GM20431 (cell line): Measurements from ENCODE around the gene ANTXR1.
"Not testable (repeated sequence)": the region's sequence is repeated elsewhere in the genome, so short reads cannot be mapped to it uniquely, and the experiment has no call there.

Source experiments
- in situ Hi-C: fragments of 300-500 bp; cut with MseI, MboI; formaldehyde crosslinking; loops from one replicate; pipeline ENCODE4 v1.15.0; 2020; ENCODE audit warnings: low sequenced_read_pairs; ENCODE audit not compliant: unreplicated experiment

The ANTXR1 gene

DNA sequence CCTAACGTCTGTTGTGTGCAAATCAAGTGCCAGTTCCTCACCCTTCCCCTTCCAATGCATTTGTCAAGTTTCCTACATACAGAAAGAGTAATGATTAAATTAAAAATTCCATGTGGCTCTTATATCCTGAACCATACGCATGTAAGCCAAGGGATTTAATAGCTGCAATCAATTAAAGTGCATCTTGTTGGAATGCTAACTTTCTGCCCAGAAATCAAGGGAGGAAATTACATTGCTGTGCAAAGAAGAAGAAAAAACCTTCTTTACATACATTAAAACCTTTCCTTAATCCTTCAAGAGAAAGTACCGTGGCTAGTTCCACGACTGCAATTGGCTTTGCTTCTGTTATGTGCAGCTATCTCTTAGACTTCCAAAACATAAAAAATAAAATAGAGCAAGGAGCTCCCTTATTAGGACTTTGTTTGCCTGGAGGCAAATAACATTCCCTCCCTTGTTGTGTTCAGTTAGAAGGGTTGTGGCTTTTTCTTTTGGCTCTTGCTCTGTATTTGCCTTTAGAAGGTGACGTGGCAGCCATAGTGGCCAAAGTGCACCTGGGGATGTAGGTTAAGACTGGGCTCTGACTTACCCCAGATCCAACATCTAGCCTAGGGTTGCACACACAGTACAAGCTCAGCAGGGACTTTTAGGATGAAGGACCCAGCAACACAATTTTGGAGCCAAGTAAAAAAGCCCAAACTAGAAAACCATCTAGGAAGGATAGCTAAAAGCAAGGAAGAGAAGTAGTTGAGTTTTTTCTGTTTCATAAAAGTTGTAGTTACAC lies 158.3 kb downstream of the ANTXR1 start:
- in situ Hi-C loops = no loop called here

DNA sequence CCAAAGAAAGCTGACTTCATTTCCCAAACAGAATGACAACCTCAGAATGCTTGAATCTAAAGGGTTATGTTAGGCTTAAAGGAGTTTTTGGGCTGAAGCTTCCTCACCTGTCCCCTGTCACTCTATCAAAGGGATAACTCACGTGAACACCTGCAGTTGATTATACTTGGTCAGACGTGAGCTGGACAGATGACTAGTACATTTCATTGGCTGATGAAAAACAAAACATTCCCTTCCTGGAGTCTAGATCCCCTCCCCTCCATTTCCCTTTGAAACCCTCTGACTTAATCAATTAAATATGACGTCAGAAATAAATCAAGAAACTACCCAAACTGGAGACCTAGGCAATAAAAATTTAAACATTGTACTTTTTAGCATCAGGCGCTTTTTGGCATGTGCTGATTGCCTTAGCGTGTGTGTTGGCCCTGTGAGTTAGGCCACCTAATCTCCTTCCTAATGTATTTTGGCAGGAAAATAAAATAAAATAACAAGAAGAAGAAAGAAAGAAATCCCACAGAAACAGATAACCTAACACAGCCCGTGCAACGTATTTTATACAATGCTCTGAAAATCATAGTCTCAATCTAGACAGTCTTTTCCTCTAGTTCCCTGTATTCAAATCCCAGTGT lies 159.0 kb downstream of the ANTXR1 start:
- in situ Hi-C loops = no loop called here

DNA sequence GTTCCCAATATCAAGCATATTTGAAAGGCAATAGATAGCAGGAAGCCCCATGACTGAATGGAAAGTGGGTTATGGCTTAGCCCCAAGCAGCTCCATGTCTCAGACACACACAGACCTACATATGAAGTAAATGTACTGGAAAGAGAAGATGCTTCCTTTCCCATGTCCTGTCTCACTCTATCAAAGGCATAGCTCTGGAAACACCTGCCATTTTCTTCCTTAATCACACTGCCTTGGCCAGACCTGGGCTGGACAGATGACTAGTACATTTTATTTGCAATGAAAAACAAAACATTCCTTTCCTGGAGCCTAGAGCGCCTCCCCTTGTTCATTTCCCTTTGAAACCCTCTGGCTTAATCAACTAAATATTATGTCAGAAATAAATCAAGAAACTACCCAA lies 160.7 kb downstream of the ANTXR1 start:
- in situ Hi-C loops = no loop called here

DNA sequence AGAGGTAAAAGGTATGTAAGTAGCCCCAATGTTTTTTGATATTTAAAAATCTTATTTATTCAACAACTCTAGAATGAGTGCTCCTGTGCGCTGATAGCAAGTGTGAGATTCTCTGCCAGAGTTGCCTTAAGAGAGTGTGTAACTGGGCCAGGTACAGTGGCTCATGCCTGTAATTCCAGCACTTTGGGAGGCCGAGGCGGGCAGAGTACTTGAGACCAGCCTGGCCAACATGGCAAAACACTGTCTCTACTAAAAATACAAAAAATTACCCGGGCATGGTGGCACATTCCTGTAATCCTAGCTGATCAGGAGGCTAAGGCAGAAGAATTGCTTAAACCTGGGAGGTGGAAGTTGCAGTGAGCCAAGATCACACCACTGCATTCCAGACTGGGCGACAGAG lies 161.2 kb downstream of the ANTXR1 start:
- in situ Hi-C loops = not testable (repeated sequence)

DNA sequence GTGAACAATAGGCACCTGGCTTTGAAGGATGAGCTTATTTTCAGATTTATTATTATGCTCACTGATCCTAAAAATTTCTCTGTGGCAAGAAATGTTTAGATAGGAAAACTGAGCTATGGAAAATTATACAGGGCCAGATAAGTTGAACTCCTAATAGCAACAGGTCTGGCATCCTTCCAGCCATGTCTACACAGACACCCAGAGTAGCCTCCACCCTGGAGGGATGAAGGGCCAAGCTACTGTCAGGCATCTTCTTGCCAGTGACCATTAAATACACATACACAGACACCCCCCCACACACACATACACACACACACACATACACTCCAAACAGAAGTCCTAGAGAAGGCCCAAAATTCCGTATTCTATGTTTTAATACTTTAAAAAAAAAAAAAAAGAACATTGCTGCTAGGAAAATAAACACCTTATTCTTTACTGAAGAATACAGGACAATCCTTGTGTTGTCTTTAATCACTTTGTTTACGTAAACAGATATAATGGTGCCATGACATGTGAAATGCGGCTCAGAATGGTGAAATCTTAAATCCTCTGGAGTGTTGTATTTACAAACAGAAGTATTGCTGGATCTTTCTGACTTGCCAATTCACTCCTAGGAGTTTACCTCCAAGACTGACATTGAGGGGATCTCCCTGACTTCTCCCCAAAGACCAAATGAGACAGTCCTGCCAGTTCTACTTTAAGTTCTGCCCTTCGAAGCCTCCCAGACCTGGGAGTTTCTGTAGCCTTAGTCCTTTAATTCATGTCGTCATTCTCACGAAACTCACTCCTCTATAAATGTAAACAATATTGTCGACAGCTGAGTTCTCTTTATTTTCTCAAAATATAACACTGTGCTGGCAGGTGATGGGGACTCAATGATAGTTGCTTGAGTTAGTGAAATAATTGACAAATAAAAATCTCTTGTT lies 163.1 kb downstream of the ANTXR1 start:
- in situ Hi-C loops = no loop called here

DNA sequence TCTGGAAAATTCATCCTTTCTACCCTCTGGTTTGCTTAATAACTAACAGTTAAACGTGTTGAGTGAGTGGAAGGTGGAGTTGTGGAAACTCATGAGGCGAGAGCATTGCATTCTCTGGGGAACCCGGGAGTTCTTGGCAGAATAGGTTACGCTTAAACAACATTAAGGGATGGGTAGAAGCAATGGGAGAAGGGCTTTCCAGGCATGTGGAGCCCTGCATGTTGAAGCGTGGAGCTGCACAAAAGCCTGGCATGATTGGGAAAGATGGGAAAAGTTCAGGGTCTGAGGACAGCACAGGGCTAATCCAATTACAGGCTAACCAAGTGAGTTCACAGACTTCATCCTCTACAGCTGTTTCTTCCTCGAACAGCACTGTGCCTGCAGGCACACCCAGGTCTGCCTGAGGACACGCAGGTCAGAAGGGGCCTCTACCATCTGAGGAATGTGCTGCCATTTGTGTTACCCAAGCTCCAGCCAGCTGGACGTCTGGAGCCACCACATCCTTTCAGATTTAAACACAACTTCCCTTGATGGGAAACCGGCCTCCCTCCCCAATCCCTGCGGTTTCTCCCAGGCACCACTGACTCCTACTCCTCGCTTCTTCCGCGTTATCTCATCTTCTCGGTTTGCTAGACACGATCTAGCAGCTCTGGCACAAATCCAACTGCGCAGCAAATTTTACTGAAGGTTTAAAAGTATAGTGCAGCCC lies 164.2 kb downstream of the ANTXR1 start:
- in situ Hi-C loops = no loop called here

DNA sequence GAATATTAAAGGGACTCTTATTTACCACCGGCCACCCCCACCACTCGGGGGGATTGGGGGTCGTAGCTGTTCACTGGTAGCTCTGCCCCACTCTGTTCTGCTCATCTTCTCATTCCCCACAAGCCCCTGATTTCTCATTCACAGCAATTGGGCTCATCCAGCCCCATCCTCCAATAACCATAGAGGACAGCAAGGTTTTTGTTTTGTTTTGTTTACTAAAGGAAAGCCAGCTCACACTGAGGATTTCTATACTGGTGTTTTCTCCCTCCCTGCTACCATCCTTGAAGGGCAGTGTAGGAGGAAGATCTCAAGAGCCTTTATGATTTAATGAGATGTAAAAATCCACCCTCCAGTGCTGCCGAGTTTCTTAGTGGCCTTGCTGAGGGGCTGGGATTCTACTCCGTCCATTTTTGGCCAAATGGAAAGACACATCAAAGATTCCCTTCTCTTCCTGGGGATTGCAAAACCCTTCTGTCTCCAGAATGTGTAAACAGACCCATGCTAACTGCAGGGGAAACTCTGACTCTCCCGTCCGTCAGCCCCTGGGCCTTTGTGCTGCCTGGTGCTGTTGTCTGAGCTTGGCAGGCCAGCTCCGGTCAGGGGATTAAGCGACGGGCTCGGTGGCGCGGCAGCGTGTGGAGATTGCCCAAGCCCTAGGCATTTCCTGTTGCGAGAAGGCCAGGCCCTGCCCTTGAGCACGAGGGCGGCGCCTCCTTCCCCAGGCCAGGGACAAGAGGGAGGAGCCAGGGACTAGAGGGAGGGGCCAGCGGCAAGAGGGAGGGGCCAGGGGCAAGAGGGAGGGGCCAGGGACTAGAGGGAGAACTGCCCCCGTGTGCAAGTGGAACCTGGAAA lies 165.0 kb downstream of the ANTXR1 start:
- in situ Hi-C loops = no loop called here

DNA sequence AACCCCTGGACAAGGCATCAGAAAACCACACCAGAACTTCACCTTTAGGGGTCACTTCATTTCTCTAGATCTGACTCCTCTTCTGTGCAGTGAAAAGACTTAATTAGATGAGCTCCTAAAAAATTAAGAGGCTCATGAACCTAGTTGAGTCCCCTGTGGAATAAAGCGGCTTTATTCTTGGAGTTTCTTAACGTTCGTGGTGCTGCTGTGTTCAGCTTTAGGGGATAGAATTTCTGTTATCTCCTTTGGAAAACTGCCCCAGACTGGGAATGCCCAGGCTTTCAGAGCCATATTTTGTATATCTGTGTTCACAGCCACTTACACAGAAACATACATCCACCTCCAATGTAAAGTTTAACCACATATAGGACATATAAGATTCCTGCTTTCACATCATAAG lies 165.8 kb downstream of the ANTXR1 start:
- in situ Hi-C loops = no loop called here

DNA sequence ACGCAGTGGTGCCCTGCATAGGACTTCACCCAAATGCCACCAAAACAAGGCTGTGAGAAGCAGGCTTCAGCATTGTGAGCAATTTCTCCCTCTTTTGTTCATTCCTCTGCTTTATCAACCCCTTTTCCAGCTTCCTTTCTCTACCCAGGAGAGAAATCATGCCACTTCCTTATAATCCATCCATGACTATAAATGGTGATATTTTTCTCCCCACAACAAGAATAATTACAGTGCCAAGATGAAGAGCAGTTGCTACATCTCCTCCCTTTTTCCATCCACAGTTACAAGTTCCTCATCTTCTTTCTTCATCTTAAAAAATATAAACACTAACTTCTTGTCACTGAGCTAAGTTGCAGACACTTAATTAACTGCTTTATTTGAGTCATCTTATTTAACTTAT lies 167.2 kb downstream of the ANTXR1 start:
- in situ Hi-C loops = no loop called here

DNA sequence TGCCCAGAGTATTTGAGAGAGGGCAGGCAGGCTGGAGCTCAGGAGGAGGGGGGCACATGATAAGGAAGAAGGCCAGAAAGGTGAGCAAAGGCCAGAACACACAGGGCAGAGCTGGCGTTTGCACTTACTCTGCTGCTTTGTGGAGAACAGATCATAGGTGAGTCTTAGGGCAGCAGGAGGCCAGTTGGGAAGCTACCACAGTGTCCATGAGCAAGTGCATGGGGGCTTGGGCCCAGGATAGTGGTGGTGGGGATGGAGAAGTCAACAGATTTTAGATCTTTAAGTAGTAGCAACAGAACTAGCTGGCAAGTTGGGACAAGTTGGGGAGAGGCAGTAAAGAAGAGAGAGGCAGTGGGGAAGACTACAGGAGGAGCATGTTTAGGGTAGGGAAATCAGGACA lies 168.0 kb downstream of the ANTXR1 start:
- in situ Hi-C loops = no loop called here

DNA sequence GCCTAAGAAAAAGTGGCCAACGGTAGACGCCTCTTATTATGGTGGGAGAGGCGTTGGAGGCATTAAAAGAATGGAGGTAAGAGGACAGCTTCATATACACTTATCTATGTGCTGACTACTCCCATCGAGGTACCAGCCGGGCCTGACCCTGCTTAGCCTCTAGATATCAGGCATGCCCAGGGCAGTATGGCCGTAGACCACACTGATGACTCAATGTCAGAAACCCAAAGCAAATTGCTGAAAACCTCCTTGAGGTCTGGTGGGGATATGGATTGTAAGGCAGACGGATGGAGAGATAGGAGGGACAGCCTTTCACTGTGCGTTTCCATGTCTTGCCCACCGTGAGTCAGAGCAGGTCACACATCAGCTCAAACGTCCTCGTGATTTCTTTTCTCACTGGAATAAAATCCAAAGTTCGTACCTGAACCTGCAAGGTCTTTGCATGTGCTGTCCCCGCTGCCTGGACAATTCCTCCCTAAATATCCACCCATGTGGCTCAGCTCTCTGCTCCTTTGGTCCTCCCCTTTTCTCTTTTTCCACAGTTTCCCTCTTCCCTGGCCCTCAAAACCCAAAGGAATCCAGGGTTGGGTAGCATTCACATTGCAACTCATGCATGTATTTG lies 168.9 kb downstream of the ANTXR1 start:
- in situ Hi-C loops = no loop called here

DNA sequence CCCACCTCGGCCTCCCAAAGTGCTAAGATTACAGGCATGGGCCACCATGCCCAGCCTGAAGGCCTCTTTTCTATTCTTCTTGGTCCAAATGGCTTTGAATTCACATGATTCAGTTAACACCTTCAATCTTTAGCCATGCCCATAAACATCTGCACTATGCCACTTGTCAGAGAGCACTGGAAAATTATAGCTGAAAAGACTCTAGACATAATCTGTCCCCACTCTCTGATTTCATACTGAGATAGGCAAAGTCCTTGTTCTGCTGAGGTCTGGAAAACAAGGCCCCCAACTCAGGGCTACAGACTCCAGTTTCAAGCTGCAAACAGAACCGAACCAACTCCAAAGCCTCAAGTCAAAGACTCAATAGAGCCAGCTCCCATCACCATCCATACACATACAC lies 170.7 kb downstream of the ANTXR1 start:
- in situ Hi-C loops = no loop called here

DNA sequence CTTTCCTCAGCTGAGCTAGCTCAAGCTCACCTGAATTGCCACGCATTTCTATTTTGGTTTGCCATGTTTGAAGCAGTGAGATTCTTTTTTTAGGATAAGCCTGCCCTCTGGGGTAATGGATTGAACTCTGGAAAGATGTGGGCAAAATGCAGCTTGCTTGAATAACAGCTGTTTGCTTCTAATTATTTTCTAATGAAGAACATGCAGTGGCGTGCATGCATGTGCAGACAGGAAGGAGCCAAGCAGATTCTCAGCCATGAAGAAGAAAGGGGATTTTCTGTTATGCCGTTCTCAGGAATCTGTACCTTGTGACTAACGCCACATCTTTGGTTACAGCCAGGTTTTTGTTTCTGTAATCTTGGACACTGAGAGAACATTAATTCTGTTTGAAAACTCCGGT lies 171.2 kb downstream of the ANTXR1 start:
- in situ Hi-C loops = no loop called here

DNA sequence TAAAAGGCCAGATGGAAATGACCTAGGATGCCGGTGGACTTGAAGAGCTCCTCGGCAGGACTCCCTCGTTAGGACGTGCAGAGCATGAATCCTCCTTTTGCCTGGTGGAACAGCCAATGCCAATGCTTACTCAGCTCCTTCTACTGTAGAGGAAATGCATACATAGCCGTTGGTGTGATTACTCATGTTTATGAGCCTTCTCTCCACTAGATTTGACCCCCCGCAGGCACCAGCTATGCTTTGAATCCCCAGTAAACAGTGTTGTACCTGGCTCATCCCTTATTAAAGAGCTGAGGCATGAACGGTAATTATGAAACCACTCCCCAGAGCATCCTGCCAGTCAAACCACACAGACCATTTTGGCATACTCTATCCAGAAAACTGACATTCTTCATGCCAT lies 172.8 kb downstream of the ANTXR1 start:
- in situ Hi-C loops = no loop called here

DNA sequence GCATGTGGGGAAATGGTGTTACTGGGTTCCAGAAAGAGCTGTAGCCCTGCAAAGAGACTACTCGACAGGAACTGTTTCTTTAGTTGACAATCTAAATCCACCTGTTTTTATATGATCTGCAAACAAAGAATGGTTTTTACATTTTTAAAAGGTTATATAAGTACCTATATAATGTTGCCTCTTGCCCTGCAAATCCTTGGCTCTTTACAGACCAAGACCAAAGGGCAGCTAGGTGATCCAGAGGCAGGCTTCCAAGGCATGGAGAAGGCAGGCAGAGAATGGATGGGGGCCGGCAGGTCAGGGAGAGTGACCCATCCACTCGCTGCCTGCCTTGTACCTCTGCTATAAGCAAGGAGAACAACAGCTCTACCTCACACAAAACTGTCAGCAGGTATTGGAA lies 173.6 kb downstream of the ANTXR1 start:
- in situ Hi-C loops = no loop called here

DNA sequence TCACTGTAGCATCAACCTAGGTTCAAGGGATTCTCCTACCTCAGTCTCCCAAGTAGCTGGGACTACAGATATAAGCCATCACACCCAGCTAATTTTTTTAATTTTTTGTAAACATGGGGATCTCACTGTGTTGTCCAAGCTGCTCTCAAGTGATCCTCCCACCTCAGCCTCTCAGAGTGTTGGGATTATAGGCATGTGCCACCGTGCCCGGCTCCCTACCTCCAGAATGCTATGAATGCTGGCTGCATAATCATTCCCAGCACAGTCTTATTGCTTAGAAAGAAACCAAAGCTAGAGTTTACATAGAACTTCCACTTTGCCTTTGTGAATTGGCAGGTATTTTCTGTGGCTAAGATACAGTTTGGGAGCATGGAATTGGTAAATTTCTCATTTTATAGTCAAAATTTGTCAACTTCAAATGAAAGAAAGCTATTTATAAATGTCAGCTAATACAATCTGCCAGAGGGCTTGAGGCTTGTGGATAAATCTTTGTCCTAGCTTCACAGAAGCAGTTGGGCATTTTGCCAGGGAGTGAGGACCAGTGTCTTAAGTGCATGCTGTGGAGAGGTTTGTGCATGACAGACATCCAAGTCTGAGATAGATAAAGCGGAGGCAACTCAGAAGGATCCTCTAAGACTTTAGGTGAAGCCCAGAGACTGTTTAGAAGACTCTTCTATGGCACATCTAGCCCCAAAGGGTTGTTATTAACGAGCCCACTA lies 175.4 kb downstream of the ANTXR1 start:
- in situ Hi-C loops = no loop called here

DNA sequence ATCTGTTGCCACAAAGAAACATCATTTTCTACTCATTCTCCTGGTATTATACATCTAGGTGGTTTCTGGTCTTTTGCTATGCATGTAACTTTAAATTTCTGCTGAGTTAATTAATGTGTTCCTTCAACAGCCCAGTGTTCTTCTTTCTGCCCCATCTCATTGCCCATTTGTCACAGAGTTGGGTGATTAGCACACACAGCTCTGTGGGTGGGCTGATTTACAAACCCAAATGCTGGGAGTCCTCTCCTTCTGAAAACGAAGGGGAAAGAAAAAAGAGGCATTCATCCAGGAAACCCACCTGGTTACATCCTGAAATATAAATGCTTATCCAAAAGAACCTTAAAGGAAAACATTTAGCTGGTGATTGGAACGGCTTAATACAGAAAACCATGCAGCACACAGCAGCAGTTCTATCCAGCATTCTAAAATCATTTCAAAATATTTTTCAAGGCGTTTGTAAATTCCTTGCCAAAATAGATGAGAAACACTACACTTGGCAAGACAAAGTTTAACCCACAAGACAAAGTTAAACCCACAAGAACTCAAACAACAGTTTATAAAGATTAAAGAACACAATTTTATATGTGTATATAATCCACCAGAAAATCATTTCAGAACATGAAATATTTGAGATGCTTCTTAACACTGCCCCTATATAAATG lies 177.9 kb downstream of the ANTXR1 start:
- in situ Hi-C loops = no loop called here

DNA sequence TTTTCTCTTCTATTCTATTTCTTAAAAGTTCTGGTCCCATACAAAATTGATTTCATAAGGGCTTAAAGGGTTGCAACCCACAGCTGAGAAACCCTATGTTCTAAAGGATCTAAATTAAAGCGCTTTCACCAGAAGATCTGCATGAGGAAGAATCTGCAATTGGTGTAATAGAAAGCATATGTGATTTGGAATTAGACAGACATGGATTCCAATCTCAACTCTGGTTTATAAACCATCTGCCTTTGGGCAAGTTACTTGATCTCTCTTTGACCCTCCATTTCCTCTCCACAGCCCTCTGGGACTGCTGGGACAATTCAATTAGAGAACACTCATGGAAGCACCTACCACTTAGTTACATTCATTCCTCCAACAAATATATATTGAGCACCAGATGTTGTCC lies 178.7 kb downstream of the ANTXR1 start:
- in situ Hi-C loops = no loop called here
